ENCODE data around the gene SMYD2. TPM values are rescaled to one million over a fixed set of nuclear protein-coding genes. Genes with fewer than 3 reads are reported as not detected.
A peak's percentile ranks its signal among the peaks of the same experiment; 100 is the strongest.

Gene SMYD2
- polyA plus RNA-seq, 2 of the 4 experiments (the other 2 are of a cell fraction): 32.3 to 54.9 TPM

DNA sequence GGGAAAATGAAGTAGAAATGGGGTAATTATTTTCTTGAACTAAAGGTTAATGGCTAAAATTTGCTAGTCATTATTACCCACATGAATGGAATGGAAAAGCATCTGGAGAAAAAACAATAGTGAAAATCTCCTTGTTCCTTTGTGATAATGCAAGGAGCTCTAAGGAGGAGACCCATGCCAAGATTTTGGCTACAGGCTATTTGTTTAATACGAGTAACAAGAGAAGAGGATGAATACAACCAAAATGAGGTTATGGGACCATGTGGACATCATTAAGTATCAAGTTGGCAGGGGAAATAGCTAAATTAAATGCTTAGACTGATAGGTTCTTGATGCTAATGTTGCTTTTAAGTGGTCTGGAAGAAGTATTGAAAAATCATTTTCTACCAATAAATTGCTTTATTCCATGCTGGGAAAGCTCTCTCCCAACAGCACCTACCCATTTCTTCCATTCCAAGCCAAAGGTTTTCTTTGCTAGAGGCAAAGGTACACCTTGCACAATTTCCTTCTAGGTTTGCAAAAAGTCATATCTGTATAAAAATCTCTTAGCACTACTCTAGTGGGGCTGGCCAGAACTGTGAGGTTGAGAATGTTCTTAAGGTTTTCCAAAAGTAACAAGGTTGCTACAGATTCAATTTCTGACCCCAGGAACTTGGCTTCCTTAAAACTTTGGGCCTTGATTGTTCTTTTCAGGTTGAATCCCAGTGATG, 100.2 kb downstream of the SMYD2 start:
- POLR2A ChIA-PET: no interaction called here
- FAIRE-seq (peak; percentile 49), DNase-seq (ENCODE audit: low read depth in 1 of 2, low spot score in 1 of 2) (no peak), ATAC-seq (no peak)
- TF ChIP-seq JUN (IDR thresholded peaks at IDR 0.05) (no peak), RFX5 (IDR thresholded peaks at IDR 0.05) (no peak), SREBF2 (IDR thresholded peaks at IDR 0.05) (no peak), FOSB (CRISPR knock-in tag; IDR thresholded peaks at IDR 0.05) (no peak), CHD4 (IDR thresholded peaks at IDR 0.05; ENCODE audit: borderline replicate concordance) (no peak), ZFP36 (IDR thresholded peaks at IDR 0.05; ENCODE audit: borderline replicate concordance, partially characterized antibody) (no peak), JUNB (IDR thresholded peaks at IDR 0.05) (no peak), HOXA7 (CRISPR knock-in tag; IDR thresholded peaks at IDR 0.05) (no peak), RAD21 (conservative IDR thresholded peaks at IDR 0.05 in 1 of 2, IDR thresholded peaks at IDR 0.05 in 1 of 2) (no peak), PHF8 (IDR thresholded peaks at IDR 0.05; ENCODE audit: borderline replicate concordance, low read depth) (no peak), ZNF302 (CRISPR knock-in tag; IDR thresholded peaks at IDR 0.05) (no peak), HEYL (CRISPR knock-in tag; IDR thresholded peaks at IDR 0.05) (no peak), ZC3H11A (IDR thresholded peaks at IDR 0.05) (no peak), ZSCAN20 (CRISPR knock-in tag; IDR thresholded peaks at IDR 0.05) (no peak), MYC (IDR thresholded peaks at IDR 0.05; ENCODE audit: borderline replicate concordance, low read length) (no peak), BHLHE40 (IDR thresholded peaks at IDR 0.05; ENCODE audit: low read depth, low read length) (no peak), MAZ (IDR thresholded peaks at IDR 0.05; ENCODE audit: borderline replicate concordance, low read depth, low read length) (no peak), ESRRA (IDR thresholded peaks at IDR 0.05; ENCODE audit: borderline replicate concordance, low read length) (no peak)
- TF ChIP-seq, protein P1, sequence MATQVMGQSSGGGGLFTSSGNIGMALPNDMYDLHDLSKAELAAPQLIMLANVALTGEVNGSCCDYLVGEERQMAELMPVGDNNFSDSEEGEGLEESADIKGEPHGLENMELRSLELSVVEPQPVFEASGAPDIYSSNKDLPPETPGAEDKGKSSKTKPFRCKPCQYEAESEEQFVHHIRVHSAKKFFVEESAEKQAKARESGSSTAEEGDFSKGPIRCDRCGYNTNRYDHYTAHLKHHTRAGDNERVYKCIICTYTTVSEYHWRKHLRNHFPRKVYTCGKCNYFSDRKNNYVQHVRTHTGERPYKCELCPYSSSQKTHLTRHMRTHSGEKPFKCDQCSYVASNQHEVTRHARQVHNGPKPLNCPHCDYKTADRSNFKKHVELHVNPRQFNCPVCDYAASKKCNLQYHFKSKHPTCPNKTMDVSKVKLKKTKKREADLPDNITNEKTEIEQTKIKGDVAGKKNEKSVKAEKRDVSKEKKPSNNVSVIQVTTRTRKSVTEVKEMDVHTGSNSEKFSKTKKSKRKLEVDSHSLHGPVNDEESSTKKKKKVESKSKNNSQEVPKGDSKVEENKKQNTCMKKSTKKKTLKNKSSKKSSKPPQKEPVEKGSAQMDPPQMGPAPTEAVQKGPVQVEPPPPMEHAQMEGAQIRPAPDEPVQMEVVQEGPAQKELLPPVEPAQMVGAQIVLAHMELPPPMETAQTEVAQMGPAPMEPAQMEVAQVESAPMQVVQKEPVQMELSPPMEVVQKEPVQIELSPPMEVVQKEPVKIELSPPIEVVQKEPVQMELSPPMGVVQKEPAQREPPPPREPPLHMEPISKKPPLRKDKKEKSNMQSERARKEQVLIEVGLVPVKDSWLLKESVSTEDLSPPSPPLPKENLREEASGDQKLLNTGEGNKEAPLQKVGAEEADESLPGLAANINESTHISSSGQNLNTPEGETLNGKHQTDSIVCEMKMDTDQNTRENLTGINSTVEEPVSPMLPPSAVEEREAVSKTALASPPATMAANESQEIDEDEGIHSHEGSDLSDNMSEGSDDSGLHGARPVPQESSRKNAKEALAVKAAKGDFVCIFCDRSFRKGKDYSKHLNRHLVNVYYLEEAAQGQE (IDR thresholded peaks at IDR 0.05): no peak
- TF ChIP-seq, protein P2, sequence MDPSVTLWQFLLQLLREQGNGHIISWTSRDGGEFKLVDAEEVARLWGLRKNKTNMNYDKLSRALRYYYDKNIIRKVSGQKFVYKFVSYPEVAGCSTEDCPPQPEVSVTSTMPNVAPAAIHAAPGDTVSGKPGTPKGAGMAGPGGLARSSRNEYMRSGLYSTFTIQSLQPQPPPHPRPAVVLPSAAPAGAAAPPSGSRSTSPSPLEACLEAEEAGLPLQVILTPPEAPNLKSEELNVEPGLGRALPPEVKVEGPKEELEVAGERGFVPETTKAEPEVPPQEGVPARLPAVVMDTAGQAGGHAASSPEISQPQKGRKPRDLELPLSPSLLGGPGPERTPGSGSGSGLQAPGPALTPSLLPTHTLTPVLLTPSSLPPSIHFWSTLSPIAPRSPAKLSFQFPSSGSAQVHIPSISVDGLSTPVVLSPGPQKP (IDR thresholded peaks at IDR 0.05; ENCODE audit: low read depth, low read length): no peak
- H3K9me3 ChIP-seq: no peaks in the 10 kb centered on the region
- H3K27ac ChIP-seq: no peak overlapping the region
- H3K4me1 ChIP-seq: no peaks in the 10 kb centered on the region
- CTCF ChIA-PET: interaction anchor here (1.0 to 1.7 kb wide), 5 partner anchors 22 to 257 kb away, joined by 3 to 5 read pairs (median 4); no protein-coding TSS in a partner anchor
- no peak overlapping the region for H3K4me2 ChIP-seq
- no peak overlapping the region for H3K4me3 ChIP-seq
- 64% methylated on average over 1 of the region's 1 CpG for WGBS (ENCODE audit: missing lambda C conversion rate)

All from A549 (cell line).